Measurements from ENCODE around the gene TIE1.

Gene TIE1

GRCh38 chr1:43312663-43313515, 12.1 kb downstream of the TIE1 start:
- DNase-seq, result no peak
- Histone ChIP-seq H3K36me3 (ENCODE audit: control insufficient read depth, insufficient read depth, low read length) (no peaks in the 10 kb centered on the region), H3K4me3 (ENCODE audit: insufficient read depth, low read depth, low read length, poor library complexity, severe bottlenecking) (no peak overlapping the region), H3K9me3 (ENCODE audit: control insufficient read depth, low read length) (no peaks in the 10 kb centered on the region), H3K27me3 (replicated peaks; ENCODE audit: control insufficient read depth, insufficient read depth, low read length, poor library complexity, severe bottlenecking) (no peaks in the 10 kb centered on the region), H3K4me1 (ENCODE audit: control insufficient read depth, insufficient read depth, low read length, poor library complexity, severe bottlenecking) (no peaks in the 10 kb centered on the region), H3K27ac (ENCODE audit: insufficient read depth, low read length, poor library complexity, severe bottlenecking) (no peak overlapping the region)

- Histone ChIP-seq H3K36me3 (ENCODE audit: control insufficient read depth, insufficient read depth, low read length) (no peaks in the 10 kb centered on the region), H3K27ac (ENCODE audit: insufficient read depth, low read length, poor library complexity, severe bottlenecking) (no peak overlapping the region), H3K9me3 (ENCODE audit: control insufficient read depth, low read length) (no peaks in the 10 kb centered on the region), H3K4me1 (ENCODE audit: control insufficient read depth, insufficient read depth, low read length, poor library complexity, severe bottlenecking) (no peaks in the 10 kb centered on the region), H3K4me3 (ENCODE audit: insufficient read depth, low read depth, low read length, poor library complexity, severe bottlenecking) (no peak overlapping the region), H3K27me3 (replicated peaks; ENCODE audit: control insufficient read depth, insufficient read depth, low read length, poor library complexity, severe bottlenecking) (no peaks in the 10 kb centered on the region)
- no peak for DNase-seq
These were observed 13.0 kb downstream of the TIE1 start for GRCh38 chr1:43313771-43314170.

- Histone ChIP-seq H3K36me3 (ENCODE audit: control insufficient read depth, insufficient read depth, low read length) (no peaks in the 10 kb centered on the region), H3K27me3 (replicated peaks; ENCODE audit: control insufficient read depth, insufficient read depth, low read length, poor library complexity, severe bottlenecking) (no peaks in the 10 kb centered on the region), H3K9me3 (ENCODE audit: control insufficient read depth, low read length) (no peaks in the 10 kb centered on the region), H3K4me1 (ENCODE audit: control insufficient read depth, insufficient read depth, low read length, poor library complexity, severe bottlenecking) (no peaks in the 10 kb centered on the region), H3K27ac (ENCODE audit: insufficient read depth, low read length, poor library complexity, severe bottlenecking) (no peak overlapping the region), H3K4me3 (ENCODE audit: insufficient read depth, low read depth, low read length, poor library complexity, severe bottlenecking) (no peak overlapping the region)
- DNase-seq, result no peak
These were observed 13.5 kb downstream of the TIE1 start for GRCh38 chr1:43314233-43314632.

GRCh38 chr1:43315481-43315880, 14.7 kb downstream of the TIE1 start:
- Histone ChIP-seq H3K27ac (ENCODE audit: insufficient read depth, low read length, poor library complexity, severe bottlenecking) (no peak overlapping the region), H3K4me3 (ENCODE audit: insufficient read depth, low read depth, low read length, poor library complexity, severe bottlenecking) (no peak overlapping the region), H3K36me3 (ENCODE audit: control insufficient read depth, insufficient read depth, low read length) (no peaks in the 10 kb centered on the region), H3K27me3 (replicated peaks; ENCODE audit: control insufficient read depth, insufficient read depth, low read length, poor library complexity, severe bottlenecking) (no peaks in the 10 kb centered on the region), H3K4me1 (ENCODE audit: control insufficient read depth, insufficient read depth, low read length, poor library complexity, severe bottlenecking) (no peaks in the 10 kb centered on the region), H3K9me3 (ENCODE audit: control insufficient read depth, low read length) (no peaks in the 10 kb centered on the region)
- DNase-seq, result no peak

- Histone ChIP-seq H3K4me1 (ENCODE audit: control insufficient read depth, insufficient read depth, low read length, poor library complexity, severe bottlenecking) (no peaks in the 10 kb centered on the region), H3K4me3 (ENCODE audit: insufficient read depth, low read depth, low read length, poor library complexity, severe bottlenecking) (no peak overlapping the region), H3K36me3 (ENCODE audit: control insufficient read depth, insufficient read depth, low read length) (no peaks in the 10 kb centered on the region), H3K9me3 (ENCODE audit: control insufficient read depth, low read length) (no peaks in the 10 kb centered on the region), H3K27me3 (replicated peaks; ENCODE audit: control insufficient read depth, insufficient read depth, low read length, poor library complexity, severe bottlenecking) (no peaks in the 10 kb centered on the region), H3K27ac (ENCODE audit: insufficient read depth, low read length, poor library complexity, severe bottlenecking) (no peak overlapping the region)
- DNase-seq, result no peak
These were observed 15.4 kb downstream of the TIE1 start for GRCh38 chr1:43315963-43316737.

- Histone ChIP-seq H3K36me3 (ENCODE audit: control insufficient read depth, insufficient read depth, low read length) (no peaks in the 10 kb centered on the region), H3K9me3 (ENCODE audit: control insufficient read depth, low read length) (no peaks in the 10 kb centered on the region), H3K4me1 (ENCODE audit: control insufficient read depth, insufficient read depth, low read length, poor library complexity, severe bottlenecking) (no peaks in the 10 kb centered on the region), H3K27me3 (replicated peaks; ENCODE audit: control insufficient read depth, insufficient read depth, low read length, poor library complexity, severe bottlenecking) (no peaks in the 10 kb centered on the region), H3K4me3 (ENCODE audit: insufficient read depth, low read depth, low read length, poor library complexity, severe bottlenecking) (no peak overlapping the region), H3K27ac (ENCODE audit: insufficient read depth, low read length, poor library complexity, severe bottlenecking) (no peak overlapping the region)
- DNase-seq, result no peak
These were observed 16.1 kb downstream of the TIE1 start for GRCh38 chr1:43316738-43317520.

GRCh38 chr1:43317817-43318471, 17.2 kb downstream of the TIE1 start:
- Histone ChIP-seq H3K9me3 (ENCODE audit: control insufficient read depth, low read length) (no peaks in the 10 kb centered on the region), H3K27me3 (replicated peaks; ENCODE audit: control insufficient read depth, insufficient read depth, low read length, poor library complexity, severe bottlenecking) (no peaks in the 10 kb centered on the region), H3K36me3 (ENCODE audit: control insufficient read depth, insufficient read depth, low read length) (no peaks in the 10 kb centered on the region), H3K27ac (ENCODE audit: insufficient read depth, low read length, poor library complexity, severe bottlenecking) (no peak overlapping the region), H3K4me3 (ENCODE audit: insufficient read depth, low read depth, low read length, poor library complexity, severe bottlenecking) (no peak overlapping the region), H3K4me1 (ENCODE audit: control insufficient read depth, insufficient read depth, low read length, poor library complexity, severe bottlenecking) (no peaks in the 10 kb centered on the region)
- DNase-seq, result no peak

GRCh38 chr1:43318831-43319230, 18.0 kb downstream of the TIE1 start:
- Histone ChIP-seq H3K9me3 (ENCODE audit: control insufficient read depth, low read length) (no peaks in the 10 kb centered on the region), H3K4me1 (ENCODE audit: control insufficient read depth, insufficient read depth, low read length, poor library complexity, severe bottlenecking) (no peaks in the 10 kb centered on the region), H3K36me3 (ENCODE audit: control insufficient read depth, insufficient read depth, low read length) (no peaks in the 10 kb centered on the region), H3K27me3 (replicated peaks; ENCODE audit: control insufficient read depth, insufficient read depth, low read length, poor library complexity, severe bottlenecking) (no peaks in the 10 kb centered on the region), H3K27ac (ENCODE audit: insufficient read depth, low read length, poor library complexity, severe bottlenecking) (no peak overlapping the region), H3K4me3 (ENCODE audit: insufficient read depth, low read depth, low read length, poor library complexity, severe bottlenecking) (no peak overlapping the region)
- DNase-seq, result no peak

- no peak overlapping the region for H3K27ac ChIP-seq (ENCODE audit: insufficient read depth, low read length, poor library complexity, severe bottlenecking)
- no peaks in the 10 kb centered on the region for H3K9me3 ChIP-seq (ENCODE audit: control insufficient read depth, low read length)
- H3K27me3 ChIP-seq (replicated peaks; ENCODE audit: control insufficient read depth, insufficient read depth, low read length, poor library complexity, severe bottlenecking), result no peaks in the 10 kb centered on the region
- H3K4me3 ChIP-seq (ENCODE audit: insufficient read depth, low read depth, low read length, poor library complexity, severe bottlenecking), result no peak overlapping the region
- DNase-seq, result no peak
- H3K4me1 ChIP-seq (ENCODE audit: control insufficient read depth, insufficient read depth, low read length, poor library complexity, severe bottlenecking), result no peaks in the 10 kb centered on the region
- H3K36me3 ChIP-seq (ENCODE audit: control insufficient read depth, insufficient read depth, low read length), result no peaks in the 10 kb centered on the region
These were observed 18.5 kb downstream of the TIE1 start for GRCh38 chr1:43319288-43319687.
